HCEC 1CT (cell line): ENCODE measurements around the gene GABRG2.

Source experiments
- DNase-seq: peaks from one replicate; pipeline ENCODE4 v3.0.0-alpha.2; 2017

GABRG2 gene

GRCh38 chr5:162196351-162196750 is 128.8 kb downstream of the GABRG2 start:
- DNase-seq = no peak

GRCh38 chr5:162202285-162202880 is 134.8 kb downstream of the GABRG2 start:
- no peak for DNase-seq
